Pons (tissue), 1 donor: ENCODE data around the gene MYO1B.
"Not testable (repeated sequence)": the region's sequence is repeated elsewhere in the genome, so short reads cannot be mapped to it uniquely, and the experiment has no call there.

Source experiments
- DNase-seq: peaks from one replicate; pipeline ENCODE4 v3.0.0-alpha.2; 2016; ENCODE audit warnings: low spot score

MYO1B gene

DNA sequence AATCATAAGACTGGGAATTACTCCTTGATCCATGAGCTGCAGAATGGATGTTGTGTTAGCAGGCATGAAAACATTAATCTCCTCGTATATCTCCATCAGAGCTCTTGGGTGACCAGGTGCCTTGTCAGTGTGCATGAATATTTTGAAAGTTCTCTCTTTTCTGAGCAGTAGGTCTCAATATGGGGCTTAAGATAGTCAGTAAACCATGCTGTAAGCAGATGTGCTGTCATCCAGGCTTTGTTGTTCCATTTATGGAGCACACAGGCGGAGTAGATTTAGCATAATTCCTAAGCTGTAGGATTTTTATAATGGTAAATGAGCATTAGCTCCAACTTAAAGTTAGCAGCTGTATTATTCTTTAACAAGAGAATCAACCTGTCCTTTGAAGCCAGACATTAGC is 160.3 kb downstream of the MYO1B start:
- no peak for DNase-seq

GRCh38 chr2:191410646-191411436 is 165.6 kb downstream of the MYO1B start:
- no peak for DNase-seq

DNA sequence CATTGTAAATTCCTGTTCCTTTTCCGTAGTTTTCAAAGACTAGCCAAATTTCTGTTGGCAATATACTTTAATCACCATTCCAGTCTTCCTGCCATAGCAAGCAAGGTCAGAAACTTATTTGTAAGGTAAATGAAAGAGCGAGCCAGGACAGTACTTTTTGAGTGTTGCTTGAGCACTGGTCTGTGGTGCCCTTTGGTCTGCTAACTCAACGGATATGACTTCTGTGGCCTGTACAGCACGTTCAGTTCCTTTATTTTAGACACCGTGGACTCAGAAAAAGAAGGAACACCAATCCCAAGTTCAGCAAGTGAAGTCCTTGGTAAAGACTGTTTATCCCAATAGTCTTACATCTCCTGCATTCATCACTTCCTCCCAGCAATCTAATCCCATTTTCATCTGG is 166.3 kb downstream of the MYO1B start:
- DNase-seq: no peak

- DNase-seq: no peak
Observed at GRCh38 chr2:191412353-191412752, 167.1 kb downstream of the MYO1B start.

GRCh38 chr2:191415101-191415500 is 169.9 kb downstream of the MYO1B start:
- DNase-seq: no peak

DNA sequence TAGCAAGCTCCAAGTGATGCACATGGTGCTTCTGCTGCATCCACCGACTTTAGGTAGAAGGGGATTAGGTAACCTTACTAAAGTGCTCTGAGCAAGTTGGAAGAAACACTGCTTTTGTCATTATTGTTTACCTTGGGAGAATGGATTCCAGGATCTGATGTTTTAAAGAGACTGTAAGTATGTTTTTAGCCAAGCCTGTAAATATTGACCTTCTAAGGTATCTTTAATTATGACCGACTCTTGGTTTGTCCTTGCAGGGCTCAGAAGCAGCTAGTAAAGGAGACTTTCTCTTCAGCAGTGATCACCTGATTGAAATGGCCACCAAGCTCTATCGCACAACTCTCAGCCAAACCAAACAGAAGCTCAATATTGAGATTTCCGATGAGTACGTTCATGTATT is 170.7 kb downstream of the MYO1B start:
- no peak for DNase-seq

DNA sequence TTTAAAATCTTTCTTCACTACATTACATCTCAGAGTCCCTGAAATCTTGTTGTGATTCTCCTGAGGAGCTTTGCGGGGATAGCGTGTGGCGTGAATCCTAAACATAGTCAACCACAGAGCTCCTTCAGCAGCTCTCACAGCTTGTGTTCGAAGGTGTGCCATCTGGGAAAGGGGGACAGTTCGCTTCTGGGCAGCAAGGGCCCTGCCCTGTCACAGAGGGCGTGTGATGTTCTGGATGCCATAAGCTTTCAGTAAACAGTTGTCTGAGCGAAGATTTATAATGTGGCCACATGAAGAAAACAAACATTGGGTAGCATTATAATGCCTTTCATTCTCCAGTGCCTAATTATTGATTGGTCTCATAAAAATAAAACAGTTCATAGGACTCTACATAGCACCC is 172.5 kb downstream of the MYO1B start:
- DNase-seq: no peak

DNA sequence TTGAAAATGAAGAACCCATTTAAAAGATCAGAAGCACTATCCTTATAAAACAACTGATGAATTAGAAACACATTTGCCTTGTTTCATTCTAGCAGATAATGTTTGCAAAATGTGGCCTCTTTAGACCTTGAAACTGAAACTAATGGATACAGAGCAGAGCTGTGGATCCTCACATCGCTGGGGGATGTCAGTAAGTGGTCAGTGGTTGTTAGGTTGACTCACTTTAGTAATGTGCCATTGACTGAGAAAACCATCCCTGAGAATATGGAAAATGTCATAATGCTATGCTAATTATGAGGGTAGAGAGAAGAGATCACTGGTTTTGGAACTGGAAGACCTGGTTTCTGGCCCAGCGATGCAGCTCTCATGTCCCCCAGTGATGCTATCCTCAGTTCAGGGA is 176.7 kb downstream of the MYO1B start:
- no peak for DNase-seq

DNA sequence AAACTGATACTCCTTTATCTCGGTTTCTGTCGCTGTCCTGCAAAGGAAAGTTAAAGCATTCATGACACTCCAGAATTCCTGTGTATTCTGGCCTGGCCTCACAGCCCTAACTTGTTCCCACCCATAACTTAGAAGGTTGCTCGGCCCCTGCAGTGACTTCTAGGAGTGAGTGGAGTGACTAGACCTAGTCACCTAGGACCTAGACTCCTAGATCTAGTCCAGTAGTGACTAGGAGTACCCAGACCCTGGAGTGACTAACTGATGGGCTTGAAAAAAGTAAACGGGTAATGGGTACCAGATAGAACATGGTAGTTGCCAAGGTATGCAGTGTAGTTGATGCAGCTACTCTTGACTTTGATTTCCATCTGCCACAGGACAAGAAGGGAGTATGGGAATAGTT is 181.8 kb downstream of the MYO1B start:
- no peak for DNase-seq

GRCh38 chr2:191428141-191428540 is 182.9 kb downstream of the MYO1B start:
- no peak for DNase-seq

GRCh38 chr2:191430476-191430875 is 185.3 kb downstream of the MYO1B start:
- DNase-seq: no peak

DNA sequence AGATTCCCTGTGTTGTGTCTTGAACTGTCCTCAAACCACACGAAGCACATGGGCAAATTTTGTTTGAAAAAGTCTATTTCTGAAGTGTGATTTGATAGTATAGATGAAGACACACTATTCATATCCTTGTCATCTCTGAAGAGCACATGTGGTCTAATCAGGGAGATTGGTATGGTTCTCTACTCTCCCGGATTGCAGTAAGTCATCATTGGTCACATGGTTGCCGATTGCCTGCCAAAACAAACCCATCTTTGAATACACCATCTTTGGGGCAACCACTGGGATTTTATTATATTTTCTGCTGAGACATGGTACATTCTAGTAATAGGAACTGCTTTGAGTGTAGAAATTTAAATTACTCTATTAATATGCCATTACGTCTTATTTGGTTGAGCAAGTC is 186.9 kb downstream of the MYO1B start:
- no peak for DNase-seq

DNA sequence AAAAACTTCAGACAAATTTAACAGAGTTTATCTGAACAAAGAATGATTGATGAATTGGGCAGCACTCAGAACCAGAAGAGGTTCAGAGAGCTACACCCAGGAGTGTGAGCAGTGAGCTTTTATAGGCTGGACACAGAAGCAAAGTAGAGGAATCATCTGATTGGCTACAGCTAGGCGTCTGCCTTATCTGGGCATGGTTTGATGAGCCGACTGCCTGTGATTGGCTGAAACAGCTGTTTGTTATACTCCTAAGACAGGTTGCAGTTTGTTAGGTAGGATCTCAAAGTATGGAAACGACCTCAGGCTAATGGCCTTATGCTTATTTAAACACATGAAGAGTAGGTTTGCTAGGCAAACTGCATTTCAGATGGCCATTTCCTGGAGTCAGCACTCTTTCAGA is 188.9 kb downstream of the MYO1B start:
- no peak for DNase-seq

DNA sequence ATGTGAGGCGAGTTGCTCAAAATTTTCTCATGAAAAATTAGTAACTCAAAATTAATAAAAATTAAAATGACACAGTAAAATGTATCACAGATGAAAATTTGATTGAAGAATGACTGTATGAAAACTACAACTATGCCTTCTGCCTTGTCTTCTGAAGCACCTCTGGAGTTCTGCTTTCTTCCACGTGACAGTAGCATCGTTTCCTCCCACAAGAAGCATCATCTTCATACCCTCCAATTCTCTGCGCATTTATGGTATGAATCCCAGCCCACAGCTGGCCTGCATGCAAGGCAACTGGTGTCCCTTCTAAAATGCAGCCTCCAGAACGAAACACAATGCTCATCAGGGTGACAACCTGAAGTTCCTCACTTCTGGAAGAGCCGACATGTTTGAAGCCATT is 189.9 kb downstream of the MYO1B start:
- no peak for DNase-seq

- peak; percentile 71 for DNase-seq
Observed at GRCh38 chr2:191436368-191437055, 191.3 kb downstream of the MYO1B start.

DNA sequence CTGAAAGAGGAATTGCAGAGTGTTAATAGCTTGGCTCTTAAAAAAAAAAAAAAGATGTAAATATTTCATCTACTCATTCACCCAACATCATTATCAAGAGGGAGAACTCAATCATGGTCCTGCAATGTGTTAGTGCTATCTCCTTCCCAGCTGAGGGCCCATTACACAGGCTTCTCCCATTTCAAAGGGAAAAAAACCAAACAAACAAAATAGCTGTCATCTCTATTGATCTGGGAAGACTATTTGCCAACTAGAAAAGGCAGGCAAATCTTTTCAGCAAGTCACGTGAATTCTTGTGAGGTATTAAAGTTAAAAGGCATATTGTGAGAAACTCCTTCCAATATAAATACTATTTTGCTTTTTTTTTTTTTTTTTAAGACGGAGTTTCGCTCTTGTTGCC is 194.3 kb downstream of the MYO1B start:
- DNase-seq: no peak

GRCh38 chr2:191441496-191442214 is 196.5 kb downstream of the MYO1B start:
- no peak for DNase-seq

DNA sequence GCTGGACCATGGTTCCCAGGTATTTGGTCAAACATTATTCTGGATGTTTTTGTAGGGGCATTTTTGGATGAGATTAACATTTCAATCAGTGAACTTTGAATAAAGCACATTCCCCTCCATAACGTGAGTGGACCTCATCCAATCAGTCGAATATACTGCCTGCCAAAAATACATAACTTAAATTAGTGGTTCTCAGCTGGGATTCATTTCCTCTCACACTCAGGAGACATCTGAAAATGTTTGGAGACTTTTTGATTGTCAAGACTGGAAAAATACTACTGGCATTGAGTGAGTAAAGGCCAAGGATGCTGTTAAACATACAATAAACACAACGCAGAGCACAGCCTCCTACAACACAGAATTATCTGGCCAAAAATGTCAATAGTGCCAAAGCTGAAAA is 198.2 kb downstream of the MYO1B start:
- DNase-seq: no peak

DNA sequence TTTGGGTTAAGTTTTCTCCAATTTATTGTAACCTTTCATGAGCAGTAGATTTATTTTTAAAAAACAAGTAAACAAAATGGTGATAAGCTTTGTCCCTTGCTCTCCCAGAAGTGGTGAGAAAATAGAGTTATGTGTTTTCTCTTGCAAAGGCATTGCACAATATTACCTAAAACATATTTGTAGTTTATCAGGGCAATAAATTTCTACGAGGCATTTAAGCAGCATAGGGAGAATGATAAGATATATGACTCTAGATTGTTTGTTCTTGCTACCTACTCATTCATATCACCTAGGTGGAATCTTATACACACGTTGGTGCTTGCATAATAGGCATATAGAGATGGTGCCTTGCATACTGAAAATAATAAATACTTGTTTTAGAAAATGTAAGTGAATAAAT is 201.7 kb downstream of the MYO1B start:
- DNase-seq: no peak

DNA sequence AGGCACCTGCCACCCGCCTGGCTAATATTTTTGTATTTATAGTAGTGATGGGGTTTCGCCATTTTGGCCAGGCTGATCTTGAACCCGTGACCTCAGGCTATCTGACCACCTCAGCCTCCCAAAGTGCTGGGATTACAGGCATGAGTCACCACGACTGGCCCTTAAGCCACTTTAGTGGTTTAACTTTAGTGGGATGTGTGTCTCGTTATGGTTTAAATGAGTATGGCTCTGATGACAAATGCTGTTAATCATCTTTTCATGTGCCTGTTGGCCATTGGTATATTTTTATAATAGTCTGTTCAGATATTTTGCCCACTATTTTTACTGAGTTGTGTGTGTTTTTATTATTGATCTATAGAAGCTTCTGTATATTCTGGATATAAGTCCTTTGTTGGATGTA is 205.9 kb downstream of the MYO1B start:
- no peak for DNase-seq

DNA sequence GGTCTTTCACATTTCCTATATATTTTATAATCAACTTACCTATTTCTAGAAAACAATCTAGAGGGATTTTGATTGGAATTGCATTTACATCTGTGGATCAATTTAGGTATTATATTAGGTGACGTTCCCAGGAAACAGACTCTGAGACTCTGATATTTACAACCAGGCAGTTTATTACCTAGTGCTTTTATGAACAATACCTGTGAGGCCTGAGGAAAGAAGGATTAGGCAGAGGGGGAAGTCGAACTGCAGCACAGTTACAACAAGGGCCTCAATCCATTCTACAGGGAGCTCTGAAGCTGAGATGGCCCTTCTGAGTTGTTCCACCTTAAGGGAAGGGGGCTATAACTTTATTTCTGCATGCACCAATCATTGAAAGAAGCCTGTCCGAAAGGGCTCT is 206.9 kb downstream of the MYO1B start:
- DNase-seq: no peak

DNA sequence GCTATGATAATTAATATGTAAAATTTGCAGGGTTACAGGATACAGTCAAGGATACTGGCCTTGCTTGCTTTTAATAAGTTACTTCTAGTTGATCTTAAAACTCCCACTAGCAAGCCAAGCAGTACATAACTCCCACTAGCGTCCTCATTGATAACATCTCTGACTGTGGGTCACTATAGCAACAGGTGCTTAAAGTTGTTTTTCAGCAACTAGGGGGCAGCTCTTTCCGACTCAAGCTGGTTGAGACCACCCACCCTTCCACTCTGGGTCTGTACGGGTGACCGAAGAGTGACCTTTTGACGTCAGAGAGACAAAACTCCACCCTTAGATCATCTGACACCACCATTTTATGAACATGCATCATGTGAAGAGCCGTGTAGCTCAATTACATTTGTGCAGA is 208.6 kb downstream of the MYO1B start:
- DNase-seq: no peak

DNA sequence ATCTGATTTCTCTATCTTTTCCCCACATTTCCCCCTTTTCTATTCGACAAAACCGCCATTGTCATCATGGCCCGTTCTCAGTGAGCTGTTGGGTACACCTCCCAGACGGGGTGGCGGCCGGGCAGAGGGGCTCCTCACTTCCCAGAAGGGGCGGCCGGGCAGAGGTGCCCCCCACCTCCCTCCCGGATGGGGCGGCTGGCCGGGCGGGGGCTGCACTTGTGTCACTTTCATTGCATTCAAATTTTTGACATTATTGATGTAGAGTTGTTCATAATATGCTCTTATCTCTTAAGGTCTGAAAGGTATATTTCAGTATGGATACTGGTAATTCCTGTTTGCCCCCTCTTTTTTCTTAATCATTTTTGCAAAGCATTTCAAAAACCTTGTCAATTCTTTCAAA is 211.3 kb downstream of the MYO1B start:
- not testable (repeated sequence) for DNase-seq
